OCI-LY7 (cell line): ENCODE data around the gene ERBB2. TPM values are rescaled to one million over a fixed set of nuclear protein-coding genes. Genes with fewer than 3 reads are reported as not detected.
A peak's percentile ranks its signal among the peaks of the same experiment; 100 is the strongest.

Source experiments
- BruUV-seq: library from RNA; stranded (reverse); fragments of 400-500 nt; replicated peaks from 2 replicates; lab custom pipeline; 2021; lab: Mats Ljungman, UMichigan
- CTCF ChIA-PET: fragments of 300-600 bp; sonication (Branson Sonifier 250); formaldehyde crosslinking; loops from one replicate; lab custom pipeline; 2022; ENCODE audit warnings: antibody characterized with exemption; ENCODE audit not compliant: unreplicated experiment; lab: Charles Lee
- POLR2A ChIA-PET: fragments of 300-600 bp; sonication (Branson Sonifier 250); formaldehyde crosslinking; loops from one replicate; lab custom pipeline; 2022; ENCODE audit warnings: antibody characterized with exemption; lab: Charles Lee
- DNase-seq: peaks from one replicate; pipeline ENCODE4 v3.0.0-alpha.2; 2015; ENCODE audit warnings: low spot score
- H2AFZ ChIP-seq: fragments of 200-600 bp; sonication (generic), shearing (Covaris generic); 2 replicates; pipeline ENCODE4 v1.6.1; 2014; ENCODE audit warnings: mild to moderate bottlenecking, antibody characterized with exemption, low read length, moderate library complexity
- H3K27ac ChIP-seq: fragments of 200-600 bp; sonication (generic); 2 replicates; pipeline ENCODE4 v1.5.1; 2014; ENCODE audit warnings: mixed run types, low read depth, mild to moderate bottlenecking, moderate library complexity, low read length, inconsistent platforms; ENCODE audit not compliant: poor library complexity, severe bottlenecking
- H3K36me3 ChIP-seq: fragments of 200-600 bp; sonication (generic); 2 replicates; pipeline ENCODE4 v1.6.1; 2014; ENCODE audit warnings: mild to moderate bottlenecking, antibody characterized with exemption, low read length, moderate library complexity, mixed read lengths; ENCODE audit not compliant: insufficient read depth
- H3K4me1 ChIP-seq: fragments of 200-600 bp; sonication (generic); 2 replicates; pipeline ENCODE4 v1.5.1; 2014; ENCODE audit warnings: mild to moderate bottlenecking, low read length; ENCODE audit not compliant: insufficient read depth, poor library complexity, severe bottlenecking
- H3K4me2 ChIP-seq: fragments of 200-600 bp; sonication (generic); 2 replicates; pipeline ENCODE4 v1.6.1; 2014; ENCODE audit warnings: mild to moderate bottlenecking, low read length
- H3K4me3 ChIP-seq: fragments of 200-600 bp; sonication (generic); 2 replicates; pipeline ENCODE4 v1.5.1; 2014; ENCODE audit warnings: mild to moderate bottlenecking, low read depth, low read length; ENCODE audit not compliant: poor library complexity, severe bottlenecking
- H3K79me2 ChIP-seq: fragments of 200-600 bp; sonication (generic); 2 replicates; pipeline ENCODE4 v1.6.1; 2016; ENCODE audit warnings: low read depth, mild to moderate bottlenecking, low read length, moderate library complexity, mixed read lengths; ENCODE audit not compliant: insufficient read depth
- H3K9me2 ChIP-seq: fragments of 200-600 bp; sonication (generic); 2 replicates; pipeline ENCODE4 v1.6.1; 2016; ENCODE audit warnings: mild to moderate bottlenecking, low read length, mixed read lengths; ENCODE audit not compliant: insufficient read depth
- H3K9me3 ChIP-seq: fragments of 200-600 bp; sonication (generic); 2 replicates; pipeline ENCODE4 v1.6.1; 2014; ENCODE audit warnings: mild to moderate bottlenecking, mixed run types, low read length, mixed read lengths
- H4K20me1 ChIP-seq: fragments of 200-600 bp; sonication (generic); 2 replicates; pipeline ENCODE4 v1.6.1; 2014; ENCODE audit warnings: mild to moderate bottlenecking, antibody characterized with exemption, low read length, moderate library complexity, mixed read lengths; ENCODE audit not compliant: insufficient read depth
- CTCF ChIP-seq: fragments of 200-600 bp; sonication (generic); conservative IDR thresholded peaks from 2 replicates; pipeline ENCODE4 v1.5.1; 2014; ENCODE audit warnings: mild to moderate bottlenecking, antibody characterized with exemption, low read length, moderate library complexity, mixed read lengths
- EZH2phosphoT487 ChIP-seq: fragments of 200-600 bp; sonication (generic); IDR thresholded peaks from 2 replicates; pipeline ENCODE4 v1.6.1; 2018; ENCODE audit warnings: low read depth, borderline replicate concordance, mild to moderate bottlenecking, mixed run types, antibody characterized with exemption, low read length, moderate library complexity, mixed read lengths
- intact Hi-C: fragments of 100-400 bp; cut with micrococcal nuclease; formaldehyde crosslinking; loops from one replicate; pipeline ENCODE4 v1.10.0; 2022; ENCODE audit not compliant: unreplicated experiment
- microRNA-seq: library from miRNA; unstranded; fragments of <30 nt; microRNA quantifications from one replicate; pipeline ENCODE4 v1.2.0, GENCODE V29; 2022; ENCODE audit warnings: borderline replicate concordance
- small RNA-seq: library from RNA; depleted of rRNA; stranded (forward); fragments of <200 nt; gene quantifications from one replicate; pipeline ENCODE3, GENCODE V24; 2014
- total RNA-seq, 2 experiments: library from RNA; depleted of rRNA in 1 of 2; stranded (reverse); fragments of >200 nt in 1 of 2; shearing (Covaris generic) in 1 of 2; gene quantifications; 2 replicates each; pipeline ENCODE4 v1.2.3, GENCODE V29; 2014 to 2022

Gene ERBB2
- total RNA-seq, 2 experiments from 2014 or later = 6.5 to 11.4 TPM

DNA sequence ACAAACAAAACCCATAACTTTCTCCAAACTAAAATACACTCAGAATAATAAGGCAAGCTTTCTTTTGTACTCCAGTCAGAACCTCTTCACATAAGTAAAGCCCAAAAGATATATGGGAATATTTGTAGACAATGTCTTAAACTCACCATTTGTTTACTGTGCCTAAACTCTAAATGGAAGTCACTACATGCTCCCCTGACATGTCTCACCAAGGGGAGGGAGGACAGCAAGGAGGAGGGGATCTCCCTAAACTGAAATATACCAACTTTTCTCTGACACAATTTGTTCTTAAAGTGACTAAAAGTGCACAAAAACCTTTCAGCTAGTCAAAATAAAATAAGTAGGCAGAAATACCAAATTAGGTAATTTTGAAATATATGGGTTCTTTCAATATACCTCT, 76.4 kb downstream of the ERBB2 start:
- POLR2A ChIA-PET = interaction anchor here (0.5 to 4.0 kb wide), 11 partner anchors 10 to 102 kb away, joined by 3 to 67 read pairs (median 6); partner anchors contain the start of gene IKZF3
- no peak for DNase-seq
- no peaks in the 10 kb centered on the region for H3K9me3 ChIP-seq
- H3K27ac ChIP-seq = peak overlapping the region; percentile 94
- peaks cover 91% of the 10 kb centered on the region for H3K4me1 ChIP-seq
- no peak overlapping the region for H2AFZ ChIP-seq
- intact Hi-C loops = loop anchor here (1.0 to 5.0 kb wide), 2 partner anchors 20 to 151 kb away; partner anchors contain the start of genes LRRC3C and ORMDL3
- H3K79me2 ChIP-seq = peaks cover 98% of the 10 kb centered on the region
- TF ChIP-seq CTCF (no peak), EZH2phosphoT487 (no peak)
- no peaks in the 10 kb centered on the region for H4K20me1 ChIP-seq
- H3K4me3 ChIP-seq = peak overlapping the region; percentile 74
- CTCF ChIA-PET = no interaction called here
- BruUV-seq = no TSS peak
- no peaks in the 10 kb centered on the region for H3K9me2 ChIP-seq
- H3K4me2 ChIP-seq = peak overlapping the region; percentile 88
- peaks cover 81% of the 10 kb centered on the region for H3K36me3 ChIP-seq

GRCh38 chr17:39777534-39778365, 77.9 kb downstream of the ERBB2 start:
- H3K9me3 ChIP-seq = no peaks in the 10 kb centered on the region
- peaks cover 81% of the 10 kb centered on the region for H3K36me3 ChIP-seq
- peak; percentile 63 for DNase-seq
- no peaks in the 10 kb centered on the region for H3K9me2 ChIP-seq
- peaks cover 91% of the 10 kb centered on the region for H3K4me1 ChIP-seq
- TF ChIP-seq EZH2phosphoT487 = no peak
- TF ChIP-seq CTCF = 0 out of 2 replicates have a peak, but pooled peaks have one; percentile 3
- H4K20me1 ChIP-seq = no peaks in the 10 kb centered on the region
- intact Hi-C loops = loop anchor here (1.0 to 5.0 kb wide), 3 partner anchors 17 to 150 kb away; partner anchors contain the start of genes LRRC3C and ORMDL3
- ChIA-PET POLR2A (interaction anchor here (0.6 to 4.0 kb wide), 15 partner anchors 9 to 88 kb away, joined by 3 to 67 read pairs (median 4); no protein-coding TSS in a partner anchor), CTCF (interaction anchor here (0.6 kb wide), 1 partner anchor 33 kb away, joined by 3 read pairs; no protein-coding TSS in a partner anchor)
- peak overlapping the region; percentile 88 for H3K4me2 ChIP-seq
- peak overlapping the region; percentile 6; the same call in 1 of the 2 replicates for H2AFZ ChIP-seq
- H3K79me2 ChIP-seq = peaks cover 97% of the 10 kb centered on the region
- peak overlapping the region; percentile 94 for H3K27ac ChIP-seq
- peak overlapping the region; percentile 74 for H3K4me3 ChIP-seq
- TSS peak; percentile 61 for BruUV-seq

Small RNA genes within 50 kb of the gene (microRNA-seq; reads per million reads assigned to microRNA genes)
- gene MIR4728 = not detected

Small RNA genes within 50 kb of the gene (small RNA-seq; reads per million reads assigned to genes)
- not detected for gene MIR4728

Other genes with a start within 250 kb of the ERBB2 start
- gene MED1, start 248.8 kb upstream of the ERBB2 start, total RNA-seq (2014; rRNA removed; shearing (Covaris generic)) = 32.2 and 33.9 TPM in 2 replicates
- 73.2 and 73.4 TPM in 2 replicates for gene MED1, start 248.8 kb upstream of the ERBB2 start, total RNA-seq (2022)
- 55.9 and 72.0 TPM in 2 replicates for gene CDK12, start 238.6 kb upstream of the ERBB2 start, total RNA-seq (2014; rRNA removed; shearing (Covaris generic))
- gene CDK12, start 238.6 kb upstream of the ERBB2 start, total RNA-seq (2022) = 89.5 and 100 TPM in 2 replicates
- not detected in 2 replicates for gene NEUROD2, start 92.1 kb upstream of the ERBB2 start, total RNA-seq (2014; rRNA removed; shearing (Covaris generic))
- gene NEUROD2, start 92.1 kb upstream of the ERBB2 start, total RNA-seq (2022) = not detected in 2 replicates
- not detected in 2 replicates for gene PPP1R1B, start 73.1 kb upstream of the ERBB2 start, total RNA-seq (2014; rRNA removed; shearing (Covaris generic))
- gene PPP1R1B, start 73.1 kb upstream of the ERBB2 start, total RNA-seq (2022) = not detected in 2 replicates
- gene STARD3, start 62.9 kb upstream of the ERBB2 start, total RNA-seq (2014; rRNA removed; shearing (Covaris generic)) = 33.7 and 36.5 TPM in 2 replicates
- 54.2 and 62.1 TPM in 2 replicates for gene STARD3, start 62.9 kb upstream of the ERBB2 start, total RNA-seq (2022)
- 1.5 and 9.4 TPM in 2 replicates for gene TCAP, start 34.7 kb upstream of the ERBB2 start, total RNA-seq (2014; rRNA removed; shearing (Covaris generic))
- 2.7 TPM in 2 replicates for gene TCAP, start 34.7 kb upstream of the ERBB2 start, total RNA-seq (2022)
- not detected in 2 replicates for gene PNMT, start 31.6 kb upstream of the ERBB2 start, total RNA-seq (2014; rRNA removed; shearing (Covaris generic))
- not detected in 2 replicates for gene PNMT, start 31.6 kb upstream of the ERBB2 start, total RNA-seq (2022)
- gene PGAP3, start 12.0 kb upstream of the ERBB2 start, total RNA-seq (2014; rRNA removed; shearing (Covaris generic)) = 4.5 and 8.7 TPM in 2 replicates
- gene PGAP3, start 12.0 kb upstream of the ERBB2 start, total RNA-seq (2022) = 9.2 and 12.4 TPM in 2 replicates
- 77.3 and 89.9 TPM in 2 replicates for gene MIEN1, start 30.5 kb downstream of the ERBB2 start, total RNA-seq (2014; rRNA removed; shearing (Covaris generic))
- gene MIEN1, start 30.5 kb downstream of the ERBB2 start, total RNA-seq (2022) = 55.4 and 59.4 TPM in 2 replicates
- 0.25 and 0.31 TPM in 2 replicates for gene GRB7, start 37.9 kb downstream of the ERBB2 start, total RNA-seq (2014; rRNA removed; shearing (Covaris generic))
- not detected in 2 replicates for gene GRB7, start 37.9 kb downstream of the ERBB2 start, total RNA-seq (2022)
- 44.7 and 54.7 TPM in 2 replicates for gene IKZF3, start 164.2 kb downstream of the ERBB2 start, total RNA-seq (2014; rRNA removed; shearing (Covaris generic))
- gene IKZF3, start 164.2 kb downstream of the ERBB2 start, total RNA-seq (2022) = 125 and 134 TPM in 2 replicates
- not detected in 2 replicates for gene ZPBP2, start 168.1 kb downstream of the ERBB2 start, total RNA-seq (2014; rRNA removed; shearing (Covaris generic))
- gene ZPBP2, start 168.1 kb downstream of the ERBB2 start, total RNA-seq (2022) = not detected in 2 replicates
- 24.1 and 29.4 TPM in 2 replicates for gene GSDMB, start 218.6 kb downstream of the ERBB2 start, total RNA-seq (2014; rRNA removed; shearing (Covaris generic))
- gene GSDMB, start 218.6 kb downstream of the ERBB2 start, total RNA-seq (2022) = 39.2 and 44.6 TPM in 2 replicates
- gene ORMDL3, start 227.5 kb downstream of the ERBB2 start, total RNA-seq (2014; rRNA removed; shearing (Covaris generic)) = 62.2 and 62.6 TPM in 2 replicates
- gene ORMDL3, start 227.5 kb downstream of the ERBB2 start, total RNA-seq (2022) = 61.3 and 65.9 TPM in 2 replicates
- not detected in 2 replicates for gene LRRC3C, start 227.7 kb downstream of the ERBB2 start, total RNA-seq (2014; rRNA removed; shearing (Covaris generic))
- gene LRRC3C, start 227.7 kb downstream of the ERBB2 start, total RNA-seq (2022) = not detected in 2 replicates